ENCODE results near the gene SYS1.

The SYS1 gene

GRCh38 chr20:45362804-45363610 is at the start of gene SYS1:
Gene SYS1, plus strand, starts transcription at chr20:45363156. Its CDS starts 376 bp downstream, at chr20:45363532.
- peak within 1 kb of the TSS; percentile 88 for H3K27ac ChIP-seq
- peak; percentile 91 for DNase-seq (ENCODE audit: low read depth, low spot score)

GRCh38 chr20:45313943-45314342 is 49.0 kb upstream of the SYS1 start:
- no peak for DNase-seq (ENCODE audit: low read depth, low spot score)
- no peak overlapping the region for H3K27ac ChIP-seq

DNA sequence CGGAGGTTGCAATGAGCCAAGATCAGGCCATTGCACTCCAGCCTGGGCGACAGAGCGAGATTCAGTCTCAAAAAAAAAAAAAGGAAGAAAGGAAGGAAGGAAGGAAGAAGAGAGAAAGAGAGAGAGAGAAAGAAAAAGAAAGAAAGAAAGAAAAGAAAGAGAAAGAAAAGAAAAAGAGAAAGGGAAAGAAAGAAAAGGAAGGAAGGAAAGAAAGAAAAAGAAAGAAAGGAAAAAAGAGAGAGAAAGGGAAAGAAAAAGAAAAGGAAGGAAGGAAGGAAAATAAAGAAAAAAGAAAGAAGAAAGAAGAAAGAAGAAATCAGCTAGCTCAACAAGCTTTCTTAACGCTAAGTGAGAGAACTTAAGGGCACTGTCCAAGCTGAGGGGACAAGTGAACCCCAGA is 47.3 kb upstream of the SYS1 start:
- H3K27ac ChIP-seq: no peak overlapping the region
- DNase-seq (ENCODE audit: low read depth, low spot score): no peak

DNA sequence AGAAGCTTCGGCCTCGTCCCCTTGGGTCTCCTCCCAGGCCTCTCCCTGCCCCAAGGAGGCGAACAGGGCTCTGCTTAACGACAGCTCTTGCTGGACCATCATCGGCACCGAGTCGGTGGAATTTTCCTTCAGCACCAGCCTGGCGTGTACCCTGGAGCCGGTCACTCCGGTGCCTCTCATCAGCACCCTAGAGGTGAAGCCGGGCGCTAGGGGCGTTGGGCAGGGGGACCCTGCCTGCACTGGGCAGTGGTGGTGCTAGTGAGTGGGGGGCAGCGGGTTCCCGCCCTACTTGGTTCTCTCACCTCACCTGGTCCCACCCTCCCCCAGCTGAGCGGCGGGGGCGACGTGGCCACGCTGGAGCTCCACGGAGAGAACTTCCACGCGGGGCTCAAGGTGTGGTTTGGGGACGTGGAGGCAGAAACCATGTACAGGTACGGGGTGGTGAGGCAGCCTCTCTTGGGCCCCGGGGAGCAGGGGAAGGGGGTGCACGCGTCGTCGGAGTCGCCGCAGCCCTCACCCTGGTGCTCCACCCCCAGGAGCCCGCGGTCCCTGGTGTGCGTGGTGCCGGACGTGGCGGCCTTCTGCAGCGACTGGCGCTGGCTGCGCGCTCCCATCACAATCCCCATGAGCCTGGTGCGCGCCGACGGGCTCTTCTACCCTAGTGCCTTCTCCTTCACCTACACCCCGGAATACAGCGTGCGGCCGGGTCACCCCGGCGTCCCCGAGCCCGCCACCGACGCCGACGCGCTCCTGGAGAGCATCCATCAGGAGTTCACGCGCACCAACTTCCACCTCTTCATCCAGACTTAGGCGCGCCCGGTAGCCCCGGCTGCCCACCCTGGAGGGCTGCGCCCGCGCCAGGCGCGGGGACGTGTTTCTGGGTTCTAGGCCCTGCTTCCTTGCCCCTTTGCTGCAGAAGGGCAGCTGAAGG is 46.5 kb upstream of the SYS1 start:
- H3K27ac ChIP-seq: no peak overlapping the region
- no peak for DNase-seq (ENCODE audit: low read depth, low spot score)

GRCh38 chr20:45317826-45318225 is 45.1 kb upstream of the SYS1 start:
- DNase-seq (ENCODE audit: low read depth, low spot score): no peak
- H3K27ac ChIP-seq: no peak overlapping the region

- no peak overlapping the region for H3K27ac ChIP-seq
- DNase-seq (ENCODE audit: low read depth, low spot score): no peak
Measured at GRCh38 chr20:45318386-45318939, 44.5 kb upstream of the SYS1 start.

GRCh38 chr20:45318948-45319347 is 44.0 kb upstream of the SYS1 start:
- DNase-seq (ENCODE audit: low read depth, low spot score): no peak
- no peak overlapping the region for H3K27ac ChIP-seq

- DNase-seq (ENCODE audit: low read depth, low spot score): no peak
- no peak overlapping the region for H3K27ac ChIP-seq
Measured at GRCh38 chr20:45320948-45321595, 41.9 kb upstream of the SYS1 start.

- no peak for DNase-seq (ENCODE audit: low read depth, low spot score)
- H3K27ac ChIP-seq: peak overlapping the region; percentile 47
Measured at GRCh38 chr20:45322952-45323383, 40.0 kb upstream of the SYS1 start.

DNA sequence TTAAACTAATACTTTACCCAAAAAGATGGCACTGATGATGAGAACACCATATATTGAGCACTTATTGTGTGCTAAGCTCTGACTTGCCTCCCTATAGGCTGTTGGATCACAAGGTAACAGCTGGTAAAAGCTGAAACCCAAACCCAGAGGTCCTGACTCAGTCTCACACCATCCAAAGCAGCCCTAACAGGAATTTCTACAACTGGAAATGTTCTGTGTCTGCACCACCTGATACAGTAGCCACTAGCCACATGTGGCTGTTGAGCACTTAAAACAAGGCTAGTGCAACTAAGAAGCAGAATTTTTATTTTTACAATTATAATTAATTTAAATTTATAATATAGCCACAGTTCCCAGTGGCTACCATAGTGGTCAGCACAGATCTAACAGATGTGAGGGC is 39.2 kb upstream of the SYS1 start:
- peak overlapping the region; percentile 47 for H3K27ac ChIP-seq
- no peak for DNase-seq (ENCODE audit: low read depth, low spot score)

- H3K27ac ChIP-seq: peak overlapping the region; percentile 47
- no peak for DNase-seq (ENCODE audit: low read depth, low spot score)
Measured at GRCh38 chr20:45325371-45325770, 37.6 kb upstream of the SYS1 start.

GRCh38 chr20:45328451-45328850 is 34.5 kb upstream of the SYS1 start:
- DNase-seq (ENCODE audit: low read depth, low spot score): no peak

DNA sequence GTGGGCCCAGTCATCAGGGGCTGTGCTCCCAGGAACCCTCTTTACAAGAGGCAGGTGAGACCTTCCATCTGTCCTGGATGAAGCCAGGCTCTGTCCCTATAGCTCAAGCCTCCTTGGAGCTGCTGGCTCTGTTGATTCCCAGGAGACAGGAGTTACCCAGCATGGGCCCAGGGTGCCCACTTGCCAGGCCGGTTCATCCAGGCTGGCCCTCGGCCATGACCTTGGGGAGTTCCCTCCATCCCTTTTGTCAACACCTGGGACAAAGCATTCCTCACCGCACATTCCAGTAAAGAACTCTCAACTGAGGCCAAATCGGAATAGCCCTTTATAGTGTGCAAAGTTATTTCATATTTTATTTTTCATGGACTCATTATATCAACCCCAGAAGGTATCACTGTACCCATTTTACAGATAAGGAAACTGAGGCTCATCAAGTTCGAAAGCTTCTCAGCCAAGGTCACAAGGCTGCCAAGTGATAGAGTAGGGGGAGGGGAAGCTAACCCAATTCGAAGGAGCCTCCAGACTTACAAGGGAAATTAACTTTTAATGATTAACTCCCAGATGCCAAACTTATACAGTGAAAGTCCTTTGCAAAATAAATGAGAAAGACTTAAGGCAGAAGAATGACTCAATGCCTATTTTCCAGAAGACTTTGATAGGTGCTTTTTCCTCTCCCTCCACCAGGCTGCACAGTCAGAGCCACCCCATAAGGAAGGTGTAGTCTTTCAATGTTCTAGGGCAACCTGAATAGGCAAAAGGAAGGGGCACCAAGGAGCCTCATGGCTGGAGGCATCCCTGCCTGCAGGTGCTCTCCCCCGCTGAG is 33.2 kb upstream of the SYS1 start:
- no peak for DNase-seq (ENCODE audit: low read depth, low spot score)
- peak overlapping the region; percentile 3 for H3K27ac ChIP-seq

More at GRCh38 chr20:45328451-45328850, 34.5 kb upstream of the SYS1 start:
- no peak overlapping the region for H3K27ac ChIP-seq

GRCh38 chr20:45330476-45330875 is 32.5 kb upstream of the SYS1 start:
- DNase-seq (ENCODE audit: low read depth, low spot score): no peak

GRCh38 chr20:45336530-45337366 is 26.2 kb upstream of the SYS1 start:
- H3K27ac ChIP-seq: peak overlapping the region; percentile 97
- DNase-seq (ENCODE audit: low read depth, low spot score): peak; percentile 95

More at GRCh38 chr20:45330476-45330875, 32.5 kb upstream of the SYS1 start:
- H3K27ac ChIP-seq: peak overlapping the region; percentile 9

GRCh38 chr20:45337367-45338120 is 25.4 kb upstream of the SYS1 start:
- peak overlapping the region; percentile 97 for H3K27ac ChIP-seq
- DNase-seq (ENCODE audit: low read depth, low spot score): no peak

GRCh38 chr20:45338121-45339030 is 24.6 kb upstream of the SYS1 start:
- no peak for DNase-seq (ENCODE audit: low read depth, low spot score)
- H3K27ac ChIP-seq: peak overlapping the region; percentile 97

Measured in epithelial cell of prostate (primary cell).